ENCODE results near the gene NKAIN4. TPM values are rescaled to one million over a fixed set of nuclear protein-coding genes. Genes with fewer than 3 reads are reported as not detected.

Gene NKAIN4
- total and polyA plus RNA-seq, 7 donors: not detected

DNA sequence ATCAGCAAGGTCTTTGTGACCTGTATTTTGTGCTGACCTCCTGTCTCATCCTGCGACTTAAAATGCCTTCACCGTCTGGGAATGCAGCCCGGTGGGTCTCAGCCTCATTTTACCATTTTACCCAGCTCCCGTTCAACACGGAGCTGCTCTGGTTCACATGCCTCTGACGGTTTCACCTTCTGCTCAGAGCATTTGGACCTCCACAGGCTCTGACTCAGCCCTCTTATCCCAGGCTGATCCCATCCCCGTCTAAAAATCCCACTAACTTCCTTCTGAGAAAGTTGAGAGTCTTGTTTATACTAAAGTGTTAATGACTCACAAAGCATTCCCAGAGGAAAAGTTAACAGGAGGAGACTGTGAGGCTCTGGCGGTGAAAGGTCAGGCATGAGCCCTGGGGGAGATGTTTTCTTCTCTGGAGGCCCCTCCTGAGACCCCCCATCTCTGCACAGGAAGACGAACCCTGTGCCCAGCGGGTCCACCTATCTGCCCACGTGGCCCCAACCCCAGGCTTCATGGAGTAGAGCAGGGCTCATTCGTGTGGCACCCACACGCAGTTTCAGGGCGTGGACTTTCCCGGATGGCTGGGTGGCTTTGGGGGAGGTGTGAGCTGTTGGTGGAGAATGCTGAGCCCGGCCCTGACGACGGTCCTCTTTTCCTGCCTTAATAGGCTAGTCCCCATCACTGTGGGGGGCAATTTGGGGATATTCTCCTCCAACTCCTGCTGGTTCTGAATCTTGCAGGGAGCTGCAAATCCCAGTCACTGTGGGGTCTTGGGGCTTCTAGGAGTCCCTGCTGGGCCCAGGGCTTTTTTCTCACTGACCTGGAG is 21.8 kb downstream of the NKAIN4 start:
- H3K4me1 ChIP-seq: no peaks in the 10 kb centered on the region
- H3K9me3 ChIP-seq: no peaks in the 10 kb centered on the region
- H3K4me3 ChIP-seq: no peak overlapping the region
- DNase-seq: no peak
- TF ChIP-seq, protein P1, sequence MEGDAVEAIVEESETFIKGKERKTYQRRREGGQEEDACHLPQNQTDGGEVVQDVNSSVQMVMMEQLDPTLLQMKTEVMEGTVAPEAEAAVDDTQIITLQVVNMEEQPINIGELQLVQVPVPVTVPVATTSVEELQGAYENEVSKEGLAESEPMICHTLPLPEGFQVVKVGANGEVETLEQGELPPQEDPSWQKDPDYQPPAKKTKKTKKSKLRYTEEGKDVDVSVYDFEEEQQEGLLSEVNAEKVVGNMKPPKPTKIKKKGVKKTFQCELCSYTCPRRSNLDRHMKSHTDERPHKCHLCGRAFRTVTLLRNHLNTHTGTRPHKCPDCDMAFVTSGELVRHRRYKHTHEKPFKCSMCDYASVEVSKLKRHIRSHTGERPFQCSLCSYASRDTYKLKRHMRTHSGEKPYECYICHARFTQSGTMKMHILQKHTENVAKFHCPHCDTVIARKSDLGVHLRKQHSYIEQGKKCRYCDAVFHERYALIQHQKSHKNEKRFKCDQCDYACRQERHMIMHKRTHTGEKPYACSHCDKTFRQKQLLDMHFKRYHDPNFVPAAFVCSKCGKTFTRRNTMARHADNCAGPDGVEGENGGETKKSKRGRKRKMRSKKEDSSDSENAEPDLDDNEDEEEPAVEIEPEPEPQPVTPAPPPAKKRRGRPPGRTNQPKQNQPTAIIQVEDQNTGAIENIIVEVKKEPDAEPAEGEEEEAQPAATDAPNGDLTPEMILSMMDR (IDR thresholded peaks at IDR 0.05): no peak
- WGBS, 3 donors: 58 to 63% (median 61%) methylated on average over 18 of the region's 18 CpGs
- no peaks in the 10 kb centered on the region for H3K36me3 ChIP-seq (ENCODE audit: insufficient read depth in 1 of 2, low read depth in 1 of 2)
- H3K27ac ChIP-seq: no peak overlapping the region
- ATAC-seq: no peak
- intact Hi-C loops (cut with DNase I): loop anchor here in 1 of 2 donors (5.0 kb wide), 1 partner anchor 50 kb away; no protein-coding TSS in a partner anchor
- H3K27me3 ChIP-seq (ENCODE audit: insufficient read depth in 3 of 3, low read length in 2 of 3): peaks cover 0 to 78% (median 2%) of the 10 kb centered on the region in 3 donors

DNA sequence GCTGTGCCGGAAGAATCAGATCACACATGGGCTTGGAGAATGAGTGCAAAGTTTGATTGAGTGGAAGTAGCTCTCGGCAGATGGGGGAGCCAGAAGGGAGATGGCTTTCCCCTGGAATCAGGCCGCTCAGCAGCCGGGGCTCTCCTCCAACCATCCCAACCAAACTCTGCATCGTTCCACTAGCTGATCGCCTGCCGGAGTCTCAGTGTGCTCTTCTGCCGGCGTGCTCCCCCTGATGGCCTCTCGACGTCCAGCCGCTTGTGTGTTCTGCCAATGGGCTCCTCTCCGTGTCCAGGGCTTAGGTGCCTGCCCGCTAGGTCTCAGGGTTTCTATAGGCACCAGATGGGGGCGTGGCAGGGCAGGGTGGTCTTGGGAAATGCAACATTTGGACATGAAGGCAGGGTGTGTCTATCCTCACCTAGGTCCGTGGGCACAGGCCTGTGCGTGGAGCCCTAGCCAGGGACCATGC is 23.4 kb downstream of the NKAIN4 start:
- no peaks in the 10 kb centered on the region for H3K4me1 ChIP-seq
- H3K27me3 ChIP-seq (ENCODE audit: insufficient read depth in 3 of 3, low read length in 2 of 3): peaks cover 0 to 64% (median 2%) of the 10 kb centered on the region in 3 donors
- no peak overlapping the region for H3K27ac ChIP-seq
- peak; percentile 52 to 65 for DNase-seq
- WGBS, 3 donors: 10 to 12% (median 11%) methylated on average over 17 of the region's 17 CpGs
- no peak overlapping the region for H3K4me3 ChIP-seq
- TF ChIP-seq, protein P1 (IDR thresholded peaks at IDR 0.05): peak; percentile 43
- intact Hi-C loops (cut with DNase I): loop anchor here in 1 of 2 donors (5.0 kb wide), 1 partner anchor 49 kb away; no protein-coding TSS in a partner anchor
- peak; percentile 59 to 75 (median 69) for ATAC-seq
- H3K9me3 ChIP-seq: no peaks in the 10 kb centered on the region
- H3K36me3 ChIP-seq (ENCODE audit: insufficient read depth in 1 of 2, low read depth in 1 of 2): no peaks in the 10 kb centered on the region

DNA sequence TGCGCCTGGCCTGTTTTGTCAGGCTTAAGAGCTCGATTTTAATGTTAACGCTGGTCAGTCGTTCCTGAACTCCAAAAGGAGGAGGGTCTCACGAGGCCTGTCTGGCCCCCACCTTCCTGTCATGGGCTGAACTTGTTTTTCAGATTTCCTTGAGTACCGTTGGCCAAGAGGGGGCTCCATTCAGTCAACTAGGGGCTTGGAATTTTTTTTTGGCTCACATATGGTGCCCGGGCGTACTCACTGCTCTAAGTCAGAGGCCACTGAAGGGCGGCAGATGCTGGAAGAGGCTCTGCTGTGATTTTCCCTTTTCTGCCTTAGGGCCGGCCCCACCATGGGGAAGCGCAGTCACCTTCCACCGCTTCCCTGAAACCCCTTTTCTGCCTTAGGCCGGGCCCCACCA is 25.5 kb downstream of the NKAIN4 start:
- Histone ChIP-seq H3K27me3 (ENCODE audit: insufficient read depth in 3 of 3, low read length in 2 of 3) (peaks cover 0 to 48% (median 2%) of the 10 kb centered on the region in 3 donors), H3K4me1 (no peaks in the 10 kb centered on the region), H3K27ac (no peak overlapping the region), H3K9me3 (no peaks in the 10 kb centered on the region), H3K4me3 (no peak overlapping the region), H3K36me3 (ENCODE audit: insufficient read depth in 1 of 2, low read depth in 1 of 2) (no peaks in the 10 kb centered on the region)
- 60 to 66% (median 62%) methylated on average over 13 of the region's 13 CpGs for WGBS, 3 donors
- ATAC-seq: no peak
- intact Hi-C loops (cut with DNase I): no loop called here
- no peak for DNase-seq
- TF ChIP-seq, protein P1 (IDR thresholded peaks at IDR 0.05): no peak

DNA sequence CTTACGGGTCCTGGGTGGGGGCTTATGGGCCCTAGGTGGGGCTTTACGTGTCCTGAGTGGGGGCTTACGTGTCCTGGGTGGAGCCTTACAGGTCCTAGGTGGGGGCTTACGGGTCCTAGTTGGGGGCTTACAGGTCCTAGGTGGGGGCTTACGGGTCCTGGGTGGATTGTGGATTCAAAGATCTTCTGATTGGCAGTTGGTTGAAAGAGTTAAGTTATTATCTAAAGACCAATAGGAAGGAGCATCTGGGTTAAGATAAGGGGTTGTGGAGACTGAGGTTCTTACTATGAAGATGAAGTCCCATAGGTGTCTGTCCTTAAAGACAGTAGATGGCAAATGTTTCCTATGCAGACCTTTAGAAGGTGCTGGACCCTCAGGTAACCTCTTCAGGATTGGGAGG is 27.0 kb downstream of the NKAIN4 start:
- Histone ChIP-seq H3K4me1 (no peaks in the 10 kb centered on the region), H3K9me3 (no peaks in the 10 kb centered on the region), H3K4me3 (no peak overlapping the region), H3K27ac (no peak overlapping the region), H3K36me3 (ENCODE audit: insufficient read depth in 1 of 2, low read depth in 1 of 2) (no peaks in the 10 kb centered on the region), H3K27me3 (ENCODE audit: insufficient read depth in 3 of 3, low read length in 2 of 3) (peaks cover 0 to 38% (median 2%) of the 10 kb centered on the region in 3 donors)
- ATAC-seq: no peak
- 90 to 97% (median 93%) methylated on average over 5 of the region's 5 CpGs for WGBS, 3 donors
- intact Hi-C loops (cut with DNase I): no loop called here
- DNase-seq: no peak
- TF ChIP-seq, protein P1 (IDR thresholded peaks at IDR 0.05): no peak
